ENCODE data around the gene PELO. TPM values are rescaled to one million over a fixed set of nuclear protein-coding genes. Genes with fewer than 3 reads are reported as not detected.

The PELO gene
- total RNA-seq, 1 donor from 2014 or later, result 20.0 TPM

GRCh38 chr5:52778781-52779180 is 8.9 kb upstream of the PELO start:
- peaks cover 21% of the 10 kb centered on the region for H3K4me1 Mint-ChIP-seq
- H3K27me3 Mint-ChIP-seq, result no peaks in the 10 kb centered on the region
- no peak overlapping the region for H3K27ac Mint-ChIP-seq
- H3K9me3 Mint-ChIP-seq, result no peaks in the 10 kb centered on the region
- peaks cover 4% of the 10 kb centered on the region for H3K36me3 Mint-ChIP-seq (ENCODE audit: low read depth)
- intact Hi-C loops (cut with micrococcal nuclease), result loop anchor here (10.0 kb wide), 2 partner anchors 226 to 306 kb away; no protein-coding TSS in a partner anchor
- peak; percentile 47 for DNase-seq
- H3K4me3 Mint-ChIP-seq, result no peak overlapping the region

GRCh38 chr5:52779213-52779612 is 8.5 kb upstream of the PELO start:
- peaks cover 4% of the 10 kb centered on the region for H3K36me3 Mint-ChIP-seq (ENCODE audit: low read depth)
- H3K4me3 Mint-ChIP-seq, result no peak overlapping the region
- DNase-seq, result peak; percentile 51
- intact Hi-C loops (cut with micrococcal nuclease), result loop anchor here (10.0 kb wide), 2 partner anchors 226 to 306 kb away; no protein-coding TSS in a partner anchor
- peaks cover 17% of the 10 kb centered on the region for H3K4me1 Mint-ChIP-seq
- H3K9me3 Mint-ChIP-seq, result no peaks in the 10 kb centered on the region
- no peak overlapping the region for H3K27ac Mint-ChIP-seq
- H3K27me3 Mint-ChIP-seq, result no peaks in the 10 kb centered on the region

DNA sequence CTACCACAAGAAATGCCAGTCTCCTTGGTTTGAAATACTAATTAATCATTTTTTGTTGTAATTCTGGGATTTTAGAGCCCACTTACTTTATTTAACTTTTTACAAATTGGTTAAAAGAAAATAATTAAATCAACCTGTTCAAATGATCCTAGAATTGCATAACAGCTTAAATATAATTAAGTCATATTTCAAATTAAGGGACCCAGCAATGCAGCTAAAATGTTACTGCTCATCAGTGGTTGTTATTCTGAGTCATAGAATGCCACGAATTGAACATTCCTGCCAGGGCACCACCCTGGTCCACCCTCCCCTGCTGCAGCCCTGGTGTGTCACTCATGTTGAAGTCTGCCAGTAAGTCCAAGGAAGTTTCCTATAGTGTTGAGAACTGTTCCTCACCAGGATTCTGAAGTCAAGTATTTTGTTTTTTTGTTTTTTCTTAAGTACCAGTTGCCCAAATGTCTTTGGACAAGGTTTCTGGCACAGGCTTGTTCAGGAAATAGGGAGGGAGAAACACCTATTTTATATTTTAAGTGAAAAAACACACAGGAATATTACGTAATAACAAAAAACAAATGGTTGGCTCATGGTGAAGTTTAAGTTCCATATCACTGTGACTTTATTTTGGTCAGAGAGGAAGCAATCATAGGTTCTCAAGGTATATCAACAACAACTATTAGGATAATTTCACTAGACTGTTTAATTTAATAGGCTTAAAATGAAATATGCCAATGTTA is 4.3 kb upstream of the PELO start:
- peaks cover 18% of the 10 kb centered on the region for H3K4me1 Mint-ChIP-seq
- peaks cover 12% of the 10 kb centered on the region for H3K27me3 Mint-ChIP-seq
- intact Hi-C loops (cut with micrococcal nuclease), result no loop called here
- peak; percentile 51 for DNase-seq
- H3K36me3 Mint-ChIP-seq (ENCODE audit: low read depth), result peaks cover 2% of the 10 kb centered on the region
- H3K4me3 Mint-ChIP-seq, result no peak overlapping the region
- H3K27ac Mint-ChIP-seq, result no peak overlapping the region
- no peaks in the 10 kb centered on the region for H3K9me3 Mint-ChIP-seq

GRCh38 chr5:52784737-52785136 is 3.0 kb upstream of the PELO start:
- no peak overlapping the region for H3K4me3 Mint-ChIP-seq
- intact Hi-C loops (cut with micrococcal nuclease), result loop anchor here (5.0 kb wide), 1 partner anchor 323 kb away; the partner anchor contains the start of gene MOCS2
- H3K27me3 Mint-ChIP-seq, result peaks cover 18% of the 10 kb centered on the region
- peaks cover 26% of the 10 kb centered on the region for H3K4me1 Mint-ChIP-seq
- peaks cover 2% of the 10 kb centered on the region for H3K36me3 Mint-ChIP-seq (ENCODE audit: low read depth)
- DNase-seq, result peak; percentile 27
- no peaks in the 10 kb centered on the region for H3K9me3 Mint-ChIP-seq
- H3K27ac Mint-ChIP-seq, result no peak overlapping the region

DNA sequence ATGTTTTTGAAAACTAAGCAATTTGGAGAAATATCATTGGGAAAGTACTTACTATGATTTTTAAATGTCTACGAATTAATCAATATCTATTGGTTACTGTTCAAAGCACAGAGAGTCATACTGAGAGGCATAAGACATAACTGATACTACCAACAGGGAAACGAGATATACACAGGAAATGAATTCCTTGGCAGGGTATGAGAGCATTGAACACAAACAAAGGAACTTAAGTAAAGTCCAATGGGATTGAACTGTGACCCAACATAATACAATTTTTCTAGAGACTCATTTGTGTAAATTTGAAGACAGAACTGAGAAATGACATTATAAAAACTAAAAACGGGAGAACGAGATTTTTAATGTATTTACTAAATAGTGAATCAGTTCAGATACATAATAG is 1.3 kb upstream of the PELO start:
- Mint-ChIP-seq H3K36me3 (ENCODE audit: low read depth) (peaks cover 13% of the 10 kb centered on the region), H3K4me3 (peak overlapping the region; percentile 25), H3K9me3 (peaks cover 8% of the 10 kb centered on the region), H3K27me3 (peaks cover 30% of the 10 kb centered on the region), H3K27ac (no peak overlapping the region), H3K4me1 (peaks cover 31% of the 10 kb centered on the region)
- intact Hi-C loops (cut with micrococcal nuclease), result loop anchor here (5.0 kb wide), 1 partner anchor 321 kb away; the partner anchor contains the start of gene MOCS2
- DNase-seq, result peak; percentile 14

DNA sequence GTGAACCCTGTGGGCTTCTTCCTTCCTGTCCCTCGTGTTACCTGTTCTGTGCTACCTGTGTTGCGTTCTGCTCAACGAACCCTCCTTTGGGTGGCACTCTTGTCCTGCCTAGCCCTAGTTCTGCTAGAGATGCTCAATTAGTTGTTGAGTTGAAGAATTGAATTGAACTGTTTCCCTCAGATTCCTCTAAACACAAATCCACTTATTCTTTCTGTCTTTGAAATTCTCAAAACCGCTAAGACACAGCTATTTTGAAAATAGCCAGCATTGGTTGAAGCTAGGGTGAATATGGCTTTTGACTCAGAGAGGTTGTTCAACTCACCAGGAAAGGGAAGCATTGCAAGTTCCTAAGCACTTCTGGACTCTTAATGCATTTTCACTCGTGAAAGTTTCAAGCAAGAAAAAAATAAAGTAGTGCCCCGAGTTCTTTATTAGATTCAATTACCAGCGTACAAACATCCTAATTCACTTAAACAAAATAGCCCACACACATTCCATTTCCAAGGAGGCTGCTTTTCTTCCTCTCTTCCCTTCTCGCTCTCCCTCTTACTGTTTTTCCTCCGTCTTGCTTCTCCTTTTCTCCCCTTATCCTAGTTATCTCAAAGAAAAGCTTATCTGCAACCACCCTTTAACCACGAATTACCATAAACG is 642 bp upstream of the PELO start:
- intact Hi-C loops (cut with micrococcal nuclease), result loop anchor here (1.0 to 5.0 kb wide), 5 partner anchors 11 to 320 kb away; partner anchors contain the start of gene MOCS2
- H3K9me3 Mint-ChIP-seq, result peaks cover 8% of the 10 kb centered on the region
- peaks cover 11% of the 10 kb centered on the region for H3K36me3 Mint-ChIP-seq (ENCODE audit: low read depth)
- peak; percentile 74 for DNase-seq
- H3K27me3 Mint-ChIP-seq, result peaks cover 30% of the 10 kb centered on the region
- H3K4me1 Mint-ChIP-seq, result peaks cover 31% of the 10 kb centered on the region
- H3K4me3 Mint-ChIP-seq, result peak overlapping the region; percentile 91
- peak overlapping the region; percentile 73 for H3K27ac Mint-ChIP-seq

DNA sequence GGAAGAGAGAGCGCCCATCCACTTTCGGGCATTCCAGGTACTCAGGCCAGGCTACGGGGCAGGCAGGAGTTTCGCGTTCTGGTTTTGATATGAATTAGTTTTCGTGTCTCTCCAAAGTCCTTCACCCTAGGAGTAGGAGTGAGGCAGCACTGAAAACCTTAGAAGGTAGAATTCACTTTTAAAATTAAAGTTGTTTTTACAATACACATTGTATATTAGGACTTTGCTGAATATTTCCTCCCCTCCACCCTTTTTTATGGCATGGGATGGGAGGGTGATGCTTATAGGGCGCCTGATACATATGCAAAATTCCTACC is 747 bp downstream of the PELO start:
- Mint-ChIP-seq H3K4me3 (peak overlapping the region; percentile 91), H3K27ac (no peak overlapping the region), H3K27me3 (peaks cover 32% of the 10 kb centered on the region), H3K4me1 (peaks cover 30% of the 10 kb centered on the region), H3K36me3 (ENCODE audit: low read depth) (peaks cover 11% of the 10 kb centered on the region), H3K9me3 (peaks cover 8% of the 10 kb centered on the region)
- no peak for DNase-seq
- intact Hi-C loops (cut with micrococcal nuclease), result loop anchor here (5.0 kb wide), 1 partner anchor 319 kb away; the partner anchor contains the start of gene MOCS2

DNA sequence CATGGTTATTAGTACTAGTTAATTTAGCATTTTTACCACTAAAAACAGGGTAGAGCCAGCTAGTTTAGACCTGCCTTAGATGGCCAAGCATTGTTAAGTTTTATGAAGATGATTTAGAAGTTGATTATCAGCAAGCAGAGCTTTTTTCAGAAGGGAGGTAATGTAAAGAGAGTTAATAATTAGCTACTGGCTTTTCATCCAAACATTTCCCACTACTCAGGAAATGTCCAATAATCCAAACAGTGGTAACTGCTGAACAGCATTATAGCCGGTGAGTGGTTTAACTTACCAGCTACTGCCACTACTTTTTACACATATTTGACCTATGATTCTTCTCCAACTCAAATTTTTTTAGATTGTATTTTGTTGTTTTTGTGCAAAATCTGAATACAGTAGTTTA is 1.7 kb downstream of the PELO start:
- intact Hi-C loops (cut with micrococcal nuclease), result loop anchor here (5.0 kb wide), 1 partner anchor 318 kb away; the partner anchor contains the start of gene MOCS2
- Mint-ChIP-seq H3K27ac (no peak overlapping the region), H3K4me1 (peaks cover 30% of the 10 kb centered on the region), H3K27me3 (peaks cover 32% of the 10 kb centered on the region), H3K36me3 (ENCODE audit: low read depth) (peaks cover 11% of the 10 kb centered on the region), H3K9me3 (peaks cover 8% of the 10 kb centered on the region), H3K4me3 (peak overlapping the region; percentile 91)
- peak; percentile 13 for DNase-seq

DNA sequence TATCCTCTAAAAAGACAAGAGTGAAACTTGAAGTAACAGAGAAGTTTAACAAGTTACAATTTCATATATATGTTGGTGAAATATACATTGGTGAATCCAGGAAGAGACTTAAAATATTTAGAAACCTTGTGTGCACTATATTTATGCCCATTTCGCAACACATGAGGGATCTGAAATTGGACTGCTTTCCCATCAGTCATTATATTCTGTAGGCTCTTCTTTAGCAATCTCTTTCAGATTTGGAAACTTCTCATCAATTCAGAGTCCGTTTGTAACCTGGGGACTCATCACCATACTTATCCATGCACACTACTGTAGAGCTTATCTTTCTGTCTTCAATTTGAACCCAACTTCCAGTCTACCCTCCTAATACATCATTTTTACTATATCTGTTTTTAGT is 2.1 kb downstream of the PELO start:
- Mint-ChIP-seq H3K27me3 (peaks cover 32% of the 10 kb centered on the region), H3K4me1 (peaks cover 30% of the 10 kb centered on the region), H3K4me3 (peak overlapping the region; percentile 91), H3K36me3 (ENCODE audit: low read depth) (peaks cover 11% of the 10 kb centered on the region), H3K27ac (no peak overlapping the region), H3K9me3 (peaks cover 8% of the 10 kb centered on the region)
- intact Hi-C loops (cut with micrococcal nuclease), result loop anchor here (5.0 kb wide), 1 partner anchor 317 kb away; the partner anchor contains the start of gene MOCS2
- DNase-seq, result peak; percentile 31

- no peak for DNase-seq
- H3K9me3 Mint-ChIP-seq, result peaks cover 8% of the 10 kb centered on the region
- peaks cover 29% of the 10 kb centered on the region for H3K27me3 Mint-ChIP-seq
- intact Hi-C loops (cut with micrococcal nuclease), result no loop called here
- peaks cover 11% of the 10 kb centered on the region for H3K36me3 Mint-ChIP-seq (ENCODE audit: low read depth)
- H3K27ac Mint-ChIP-seq, result no peak overlapping the region
- no peak overlapping the region for H3K4me3 Mint-ChIP-seq
- H3K4me1 Mint-ChIP-seq, result peaks cover 28% of the 10 kb centered on the region
Measured at GRCh38 chr5:52791366-52791765, 3.6 kb downstream of the PELO start.

GRCh38 chr5:52794519-52794918 is 6.8 kb downstream of the PELO start:
- peaks cover 26% of the 10 kb centered on the region for H3K4me1 Mint-ChIP-seq
- H3K4me3 Mint-ChIP-seq, result no peak overlapping the region
- peaks cover 8% of the 10 kb centered on the region for H3K9me3 Mint-ChIP-seq
- H3K27me3 Mint-ChIP-seq, result peaks cover 19% of the 10 kb centered on the region
- intact Hi-C loops (cut with micrococcal nuclease), result no loop called here
- no peak overlapping the region for H3K27ac Mint-ChIP-seq
- peaks cover 11% of the 10 kb centered on the region for H3K36me3 Mint-ChIP-seq (ENCODE audit: low read depth)
- DNase-seq, result no peak

DNA sequence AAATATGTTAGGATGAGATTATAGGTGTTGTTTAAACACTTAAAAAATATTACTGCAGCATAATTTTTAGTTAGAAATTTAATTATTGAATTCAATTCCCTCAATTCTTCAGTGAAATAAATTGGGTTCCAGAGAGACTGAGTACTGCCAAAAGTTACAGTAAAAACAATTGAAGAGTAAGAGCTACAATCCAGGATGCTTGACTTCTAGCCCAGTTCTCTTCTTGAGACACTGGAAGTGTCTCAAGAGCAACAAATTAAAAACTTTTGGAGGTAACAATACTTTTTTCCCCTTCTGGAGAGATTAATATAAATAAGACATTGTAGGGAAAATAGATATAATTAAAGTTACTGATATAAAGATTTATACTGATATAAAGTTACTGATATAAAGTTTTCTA is 8.3 kb downstream of the PELO start:
- DNase-seq, result no peak
- H3K36me3 Mint-ChIP-seq (ENCODE audit: low read depth), result peaks cover 10% of the 10 kb centered on the region
- peaks cover 26% of the 10 kb centered on the region for H3K4me1 Mint-ChIP-seq
- no peak overlapping the region for H3K27ac Mint-ChIP-seq
- H3K9me3 Mint-ChIP-seq, result peaks cover 3% of the 10 kb centered on the region
- no peak overlapping the region for H3K4me3 Mint-ChIP-seq
- intact Hi-C loops (cut with micrococcal nuclease), result no loop called here
- peaks cover 6% of the 10 kb centered on the region for H3K27me3 Mint-ChIP-seq

DNA sequence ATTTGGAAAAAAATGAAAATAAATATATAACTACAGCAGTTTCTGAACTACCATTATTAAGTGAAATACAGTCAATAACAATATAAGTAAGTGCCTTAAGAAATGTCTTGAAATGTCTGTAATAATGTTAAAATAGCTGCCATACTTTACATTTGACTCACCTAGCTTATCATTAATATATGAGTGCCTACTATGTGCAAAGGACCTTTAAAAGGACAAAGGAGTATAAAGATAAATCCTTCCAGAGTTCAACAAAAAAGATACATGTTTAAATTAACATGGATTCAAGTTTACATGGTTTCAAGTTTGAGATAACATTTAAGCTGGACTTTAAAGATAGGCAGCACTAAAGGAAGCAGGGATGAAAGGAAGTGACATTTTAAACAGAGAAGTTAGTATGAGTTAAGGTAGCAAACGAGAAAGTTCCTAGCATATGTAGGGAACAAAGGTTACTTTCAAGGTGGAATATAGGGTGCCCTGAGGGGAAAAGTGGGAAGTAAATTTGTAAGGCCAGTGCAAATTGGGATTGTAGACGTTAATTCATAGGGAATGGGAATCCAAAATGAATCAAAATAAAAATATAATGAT is 8.9 kb downstream of the PELO start:
- H3K4me3 Mint-ChIP-seq, result no peak overlapping the region
- peaks cover 30% of the 10 kb centered on the region for H3K4me1 Mint-ChIP-seq
- intact Hi-C loops (cut with micrococcal nuclease), result no loop called here
- peaks cover 14% of the 10 kb centered on the region for H3K36me3 Mint-ChIP-seq (ENCODE audit: low read depth)
- H3K9me3 Mint-ChIP-seq, result no peaks in the 10 kb centered on the region
- no peak for DNase-seq
- peaks cover 6% of the 10 kb centered on the region for H3K27me3 Mint-ChIP-seq
- no peak overlapping the region for H3K27ac Mint-ChIP-seq

DNA sequence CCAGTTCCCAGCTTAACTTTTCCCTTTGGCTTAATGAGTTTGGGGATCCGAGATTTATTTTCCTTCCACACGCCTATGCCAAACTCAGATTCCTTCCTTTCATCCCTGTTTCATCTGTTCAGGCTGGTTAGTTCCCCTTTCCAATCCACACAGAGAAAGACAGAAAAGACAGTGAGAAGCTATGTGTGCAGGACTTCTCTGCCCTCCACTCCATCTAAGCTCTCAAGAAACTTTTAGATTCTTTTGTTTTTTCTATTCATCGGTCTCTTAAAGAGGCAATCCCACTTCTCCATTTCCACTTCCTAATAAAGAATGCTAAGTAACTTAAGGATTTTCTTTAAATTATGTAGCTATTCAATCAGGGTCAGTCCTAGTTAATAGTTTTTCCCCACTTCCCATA is 11.2 kb downstream of the PELO start:
- Mint-ChIP-seq H3K27ac (peak overlapping the region; percentile 95), H3K9me3 (no peaks in the 10 kb centered on the region), H3K27me3 (peaks cover 5% of the 10 kb centered on the region), H3K4me1 (peaks cover 35% of the 10 kb centered on the region), H3K4me3 (peak overlapping the region; percentile 96), H3K36me3 (ENCODE audit: low read depth) (peaks cover 29% of the 10 kb centered on the region)
- DNase-seq, result no peak
- intact Hi-C loops (cut with micrococcal nuclease), result loop anchor here (1.0 kb wide), 1 partner anchor 12 kb away; the partner anchor contains the start of genes ITGA1 and PELO
